ENCODE measurements around the gene OR2F2.

The OR2F2 gene

DNA sequence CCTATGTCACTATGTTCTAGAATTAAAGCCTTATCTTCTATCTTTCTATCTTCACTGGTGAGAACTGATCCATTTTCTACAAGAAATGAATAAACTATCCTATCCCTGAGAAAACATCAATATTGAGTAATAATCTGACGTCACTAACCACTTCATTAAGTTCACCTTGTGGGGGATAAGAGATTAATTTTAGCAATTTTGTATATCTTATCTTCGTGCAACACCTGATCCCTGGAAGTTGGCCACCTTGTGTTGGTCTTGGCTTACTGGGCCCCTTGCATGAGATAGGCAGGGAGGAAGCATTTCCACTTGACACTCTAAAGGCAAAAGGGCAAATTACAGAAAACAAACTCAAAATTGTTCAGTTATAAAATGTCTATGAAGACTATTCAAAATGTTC lies 45.0 kb downstream of the OR2F2 start:
- DNase-seq = no peak

GRCh38 chr7:143980746-143981510 lies 45.9 kb downstream of the OR2F2 start:
- DNase-seq = no peak

GRCh38 chr7:143983960-143984359 lies 48.9 kb downstream of the OR2F2 start:
- DNase-seq = no peak
